Measurements from ENCODE around the gene LOXHD1.

LOXHD1 gene

GRCh38 chr18:46625069-46625468 lies 32.0 kb downstream of the LOXHD1 start:
- DNase-seq (ENCODE audit: low read depth) = no peak

- DNase-seq (ENCODE audit: low read depth) = no peak
These were observed 32.9 kb downstream of the LOXHD1 start for GRCh38 chr18:46624127-46624526.

GRCh38 chr18:46623541-46623940 lies 33.5 kb downstream of the LOXHD1 start:
- DNase-seq (ENCODE audit: low read depth) = no peak

GRCh38 chr18:46622999-46623398 lies 34.0 kb downstream of the LOXHD1 start:
- no peak for DNase-seq (ENCODE audit: low read depth)

GRCh38 chr18:46622451-46622850 lies 34.6 kb downstream of the LOXHD1 start:
- DNase-seq (ENCODE audit: low read depth) = no peak

GRCh38 chr18:46621871-46622270 lies 35.1 kb downstream of the LOXHD1 start:
- DNase-seq (ENCODE audit: low read depth) = no peak

GRCh38 chr18:46621111-46621766 lies 35.8 kb downstream of the LOXHD1 start:
- no peak for DNase-seq (ENCODE audit: low read depth)

GRCh38 chr18:46619559-46619958 lies 37.5 kb downstream of the LOXHD1 start:
- DNase-seq (ENCODE audit: low read depth) = no peak

- no peak for DNase-seq (ENCODE audit: low read depth)
These were observed 41.3 kb downstream of the LOXHD1 start for GRCh38 chr18:46615720-46616119.

GRCh38 chr18:46609048-46609447 lies 48.0 kb downstream of the LOXHD1 start:
- DNase-seq (ENCODE audit: low read depth) = no peak

- DNase-seq (ENCODE audit: low read depth) = no peak
These were observed 49.1 kb downstream of the LOXHD1 start for GRCh38 chr18:46607926-46608325.

GRCh38 chr18:46601141-46601805 lies 55.7 kb downstream of the LOXHD1 start:
- no peak for DNase-seq (ENCODE audit: low read depth)

GRCh38 chr18:46596119-46596518 lies 60.9 kb downstream of the LOXHD1 start:
- DNase-seq (ENCODE audit: low read depth) = no peak

GRCh38 chr18:46591783-46592391 lies 65.1 kb downstream of the LOXHD1 start:
- DNase-seq (ENCODE audit: low read depth) = no peak

GRCh38 chr18:46590103-46590502 lies 66.9 kb downstream of the LOXHD1 start:
- no peak for DNase-seq (ENCODE audit: low read depth)

GRCh38 chr18:46588971-46589660 lies 67.9 kb downstream of the LOXHD1 start:
- DNase-seq (ENCODE audit: low read depth) = no peak

GRCh38 chr18:46587600-46587999 lies 69.4 kb downstream of the LOXHD1 start:
- no peak for DNase-seq (ENCODE audit: low read depth)

- no peak for DNase-seq (ENCODE audit: low read depth)
These were observed 73.3 kb downstream of the LOXHD1 start for GRCh38 chr18:46583711-46584110.

GRCh38 chr18:46581648-46582047 lies 75.4 kb downstream of the LOXHD1 start:
- DNase-seq (ENCODE audit: low read depth) = no peak

GRCh38 chr18:46578987-46579386 lies 78.0 kb downstream of the LOXHD1 start:
- DNase-seq (ENCODE audit: low read depth) = no peak

GRCh38 chr18:46577546-46577945 lies 79.5 kb downstream of the LOXHD1 start:
- DNase-seq (ENCODE audit: low read depth) = no peak

GRCh38 chr18:46575851-46576250 lies 81.2 kb downstream of the LOXHD1 start:
- DNase-seq (ENCODE audit: low read depth) = no peak

- no peak for DNase-seq (ENCODE audit: low read depth)
These were observed 82.3 kb downstream of the LOXHD1 start for GRCh38 chr18:46574743-46575115.

Data from GM04504 (cell line).